K562 (cell line): ENCODE measurements around the gene CLTB. TPM values are rescaled to one million over a fixed set of nuclear protein-coding genes. Genes with fewer than 3 reads are reported as not detected.

Experiments
- BRCA1 ChIP-seq, 2 experiments: fragments of 450-650 bp in 1 of 2; sonication (generic) in 1 of 2; formaldehyde crosslinking in 1 of 2; IDR thresholded peaks; 2 replicates each; pipeline versions ENCODE4 v1.5.0 to v1.6.1; 2017 to 2020; ENCODE audit warnings: mild to moderate bottlenecking in 1 of 2, missing genetic modification reagents in 1 of 2
- FOXA1 ChIP-seq: fragments of 450-650 bp; IDR thresholded peaks from 2 replicates; pipeline ENCODE4 v1.6.1; 2016; ENCODE audit warnings: mild to moderate bottlenecking, borderline replicate concordance
- HCFC1 ChIP-seq: IDR thresholded peaks from 2 replicates; pipeline ENCODE4 v1.6.1; 2012; ENCODE audit warnings: low read depth, low read length, improper control_type of control experiment
- NR3C1 ChIP-seq: sonication (generic); formaldehyde crosslinking; IDR thresholded peaks from 2 replicates; pipeline ENCODE4 v1.8.1; 2022; ENCODE audit warnings: missing genetic modification reagents
- NR4A1 ChIP-seq, 2 experiments: fragments of 250-450 bp in 1 of 2; fragments of 450-650 bp in 1 of 2; sonication (Bioruptor Pico) in 1 of 2; IDR thresholded peaks; 2 replicates each; pipeline versions ENCODE4 v1.4.0 to v1.6.1; 2016 to 2020; ENCODE audit warnings: mild to moderate bottlenecking in 2 of 2, missing compliant biosample characterization in 1 of 2, missing genetic modification characterization in 1 of 2, moderate library complexity in 1 of 2
- SIN3B ChIP-seq: fragments of 450-650 bp; IDR thresholded peaks from 2 replicates; pipeline ENCODE4 v1.6.1; 2017; ENCODE audit warnings: low read depth, mild to moderate bottlenecking, moderate library complexity
- ZC3H8 ChIP-seq: fragments of 450-650 bp; IDR thresholded peaks from 2 replicates; pipeline ENCODE4 v1.6.1; 2017
- ZFX ChIP-seq: sonication (generic); formaldehyde crosslinking; IDR thresholded peaks from 2 replicates; pipeline ENCODE4 v1.8.0; 2022; ENCODE audit warnings: mild to moderate bottlenecking, missing genetic modification reagents, moderate library complexity
- ZNF253 ChIP-seq: fragments of 250-450 bp; sonication (Bioruptor Pico); conservative IDR thresholded peaks from 2 replicates; pipeline ENCODE4 v1.6.1; 2021; ENCODE audit warnings: mild to moderate bottlenecking
- ZNF316 ChIP-seq: fragments of 450-650 bp; IDR thresholded peaks from 2 replicates; pipeline ENCODE4 v1.6.1; 2016
- ZNF584 ChIP-seq: fragments of 200-800 bp; sonication (Bioruptor generic); IDR thresholded peaks from 2 replicates; pipeline ENCODE4 v1.6.1; 2016; ENCODE audit warnings: low read depth, mild to moderate bottlenecking, missing genetic modification characterization, missing compliant biosample characterization
- polyA plus RNA-seq, 8 experiments: library from polyadenylated mRNA; depleted of rRNA in 4 of 8; stranded (reverse) in 5 of 8; unstranded in 3 of 8; fragments of >200 nt; fragmentation: Nextera tagmentation in 2 of 8; fragmentation: Illumina TruSeq in 1 of 8; extraction: Ambion mirVana in 2 of 8; extraction: Trizol in 1 of 8; gene quantifications; 2 replicates each; pipeline versions ENCODE4 v1.2.1 to v1.2.3, GENCODE V29; 2011 to 2014; ENCODE audit warnings: inconsistent platforms in 1 of 8, missing spikeins in 1 of 8
- total RNA-seq, 7 experiments: library from RNA; depleted of rRNA in 6 of 7; stranded (reverse); fragments of >200 nt in 6 of 7; fragmentation: Illumina TruSeq in 2 of 7; extraction: Trizol in 2 of 7; gene quantifications; 2 replicates each; pipeline versions ENCODE4 v1.2.1 to v1.2.3, GENCODE V29; 2011 to 2021; ENCODE audit warnings: low replicate concordance in 1 of 7
- TF ChIP-seq, protein P1 (sequence below), 2 experiments: fragments of 450-650 bp; IDR thresholded peaks; 2 replicates each; pipeline ENCODE4 v1.6.1; 2016; ENCODE audit warnings: mild to moderate bottlenecking in 2 of 2, borderline replicate concordance in 1 of 2, low read depth in 1 of 2, moderate library complexity in 1 of 2
- TF ChIP-seq, protein P2 (sequence below): fragments of 250-450 bp; sonication (Bioruptor Pico); IDR thresholded peaks from 2 replicates; pipeline ENCODE4 v1.8.0; 2022; ENCODE audit warnings: inconsistent platforms, mild to moderate bottlenecking, moderate library complexity, borderline replicate concordance
- TF ChIP-seq, protein P3 (sequence below): fragments of 450-650 bp; conservative IDR thresholded peaks from 2 replicates; pipeline ENCODE4 v1.6.1; 2016; ENCODE audit warnings: missing genetic modification characterization, low read depth, mild to moderate bottlenecking, missing compliant biosample characterization, moderate library complexity
- TF ChIP-seq, protein P4 (sequence below): fragments of 250-450 bp; sonication (Bioruptor Pico); IDR thresholded peaks from 2 replicates; pipeline ENCODE4 v1.4.0; 2020; ENCODE audit warnings: borderline replicate concordance

CLTB gene
- total and polyA plus RNA-seq, 9 of the 15 experiments (the other 6 are each of a cell fraction or from before 2014, with no cell fraction given) = 1.8 to 117 (median 39.0) TPM

DNA sequence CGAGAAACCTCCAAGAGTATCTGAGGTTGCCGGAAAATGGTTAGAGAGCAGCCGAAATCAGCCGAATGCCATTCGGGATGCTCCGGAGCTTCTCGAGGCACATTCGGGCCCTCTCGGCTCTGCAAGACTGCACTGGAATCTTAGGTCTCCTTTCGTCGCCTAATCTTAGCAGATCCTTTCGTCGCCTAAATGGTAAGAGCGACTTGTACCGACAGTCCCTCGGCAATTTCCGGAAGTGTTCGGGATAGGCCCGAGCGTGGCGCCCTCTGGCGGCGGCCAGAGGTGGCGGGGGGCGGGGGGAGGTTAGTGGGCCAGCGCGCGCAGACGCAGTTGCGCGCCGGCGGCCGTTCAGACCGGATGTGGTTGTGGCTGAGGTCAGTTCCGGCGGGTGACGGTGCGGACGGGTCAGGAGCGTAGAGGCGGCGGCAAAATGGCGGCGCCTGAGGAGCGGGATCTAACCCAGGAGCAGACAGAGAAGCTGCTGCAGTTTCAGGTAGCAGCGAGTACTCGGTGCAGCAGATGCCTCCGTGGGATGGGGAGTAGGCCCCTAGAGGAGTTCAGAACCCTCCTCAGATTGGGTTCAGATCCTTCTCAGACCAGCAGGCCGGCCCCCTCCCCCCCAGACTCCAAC is 31.8 kb upstream of the CLTB start, which contains the start of gene FAF2 (continued):
- TF ChIP-seq, protein P1, sequence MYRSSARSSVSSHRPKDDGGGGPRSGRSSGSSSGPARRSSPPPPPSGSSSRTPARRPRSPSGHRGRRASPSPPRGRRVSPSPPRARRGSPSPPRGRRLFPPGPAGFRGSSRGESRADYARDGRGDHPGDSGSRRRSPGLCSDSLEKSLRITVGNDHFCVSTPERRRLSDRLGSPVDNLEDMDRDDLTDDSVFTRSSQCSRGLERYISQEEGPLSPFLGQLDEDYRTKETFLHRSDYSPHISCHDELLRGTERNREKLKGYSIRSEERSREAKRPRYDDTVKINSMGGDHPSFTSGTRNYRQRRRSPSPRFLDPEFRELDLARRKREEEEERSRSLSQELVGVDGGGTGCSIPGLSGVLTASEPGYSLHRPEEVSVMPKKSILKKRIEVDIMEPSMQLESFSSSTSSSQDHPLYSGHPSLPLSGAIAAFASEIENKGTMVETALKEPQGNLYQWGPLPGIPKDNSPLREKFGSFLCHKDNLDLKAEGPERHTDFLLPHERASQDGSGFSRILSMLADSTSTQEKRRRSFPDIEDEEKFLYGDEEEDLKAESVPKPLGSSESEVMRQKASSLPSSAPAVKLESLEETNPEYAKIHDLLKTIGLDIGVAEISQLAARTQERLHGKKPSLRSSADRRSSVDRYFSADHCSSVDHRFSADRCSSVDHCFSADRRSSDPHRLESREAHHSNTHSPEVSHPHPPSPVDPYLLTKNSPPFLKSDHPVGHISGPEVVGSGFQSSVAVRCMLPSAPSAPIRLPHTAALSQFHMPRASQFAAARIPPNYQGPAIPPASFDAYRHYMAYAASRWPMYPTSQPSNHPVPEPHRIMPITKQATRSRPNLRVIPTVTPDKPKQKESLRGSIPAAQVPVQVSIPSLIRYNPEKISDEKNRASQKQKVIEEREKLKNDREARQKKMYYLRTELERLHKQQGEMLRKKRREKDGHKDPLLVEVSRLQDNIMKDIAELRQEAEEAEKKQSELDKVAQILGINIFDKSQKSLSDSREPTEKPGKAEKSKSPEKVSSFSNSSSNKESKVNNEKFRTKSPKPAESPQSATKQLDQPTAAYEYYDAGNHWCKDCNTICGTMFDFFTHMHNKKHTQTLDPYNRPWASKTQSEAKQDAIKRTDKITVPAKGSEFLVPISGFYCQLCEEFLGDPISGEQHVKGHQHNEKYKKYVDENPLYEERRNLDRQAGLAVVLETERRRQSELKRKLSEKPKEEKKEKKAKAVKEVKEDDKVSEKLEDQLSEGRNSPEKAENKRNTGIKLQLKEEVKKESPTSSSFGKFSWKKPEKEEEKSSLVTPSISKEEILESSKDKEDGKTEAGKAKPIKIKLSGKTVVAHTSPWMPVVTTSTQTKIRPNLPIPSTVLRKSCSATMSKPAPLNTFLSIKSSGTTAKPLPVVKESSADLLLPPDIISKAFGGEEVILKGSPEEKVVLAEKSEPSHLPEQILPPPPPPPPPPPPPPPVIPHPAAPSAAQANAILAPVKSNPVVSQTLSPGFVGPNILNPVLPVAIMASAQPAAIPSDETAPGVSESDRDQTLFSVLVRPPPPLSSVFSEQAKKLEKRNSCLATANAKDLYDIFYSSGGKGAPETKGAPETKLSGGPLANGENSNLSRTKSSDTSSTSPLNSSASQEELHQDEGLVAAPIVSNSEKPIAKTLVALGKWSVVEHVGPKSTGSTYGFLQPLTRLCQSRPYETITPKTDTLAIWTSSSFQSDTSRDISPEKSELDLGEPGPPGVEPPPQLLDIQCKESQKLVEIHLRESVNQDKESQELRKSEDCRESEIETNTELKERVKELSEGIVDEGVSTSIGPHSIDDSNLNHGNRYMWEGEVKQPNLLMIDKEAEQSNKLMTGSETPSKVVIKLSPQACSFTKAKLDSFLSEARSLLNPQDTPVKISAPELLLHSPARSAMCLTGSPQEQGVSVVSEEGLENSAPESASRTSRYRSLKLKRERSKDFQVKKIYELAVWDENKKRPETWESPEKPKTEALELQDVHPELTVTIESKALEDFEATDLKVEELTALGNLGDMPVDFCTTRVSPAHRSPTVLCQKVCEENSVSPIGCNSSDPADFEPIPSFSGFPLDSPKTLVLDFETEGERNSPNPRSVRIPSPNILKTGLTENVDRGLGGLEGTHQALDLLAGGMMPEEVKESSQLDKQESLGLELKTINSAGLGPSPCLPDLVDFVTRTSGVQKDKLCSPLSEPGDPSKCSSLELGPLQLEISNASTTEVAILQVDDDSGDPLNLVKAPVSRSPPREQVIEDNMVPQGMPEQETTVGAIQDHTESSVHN (IDR thresholded peaks at IDR 0.05; ENCODE audit: borderline replicate concordance in 1 of 2, low read depth in 1 of 2) = no peak
- TF ChIP-seq FOXA1 (no peak), ZC3H8 (no peak), NR3C1 (CRISPR knock-in tag) (no peak), NR4A1 (CRISPR knock-in tag; IDR thresholded peaks at IDR 0.05) (no peak), NR4A1 (tag; IDR thresholded peaks at IDR 0.05) (no peak), ZNF316 (no peak), ZFX (CRISPR knock-in tag) (peak; percentile 89), ZNF253 (CRISPR knock-in tag) (no peak), HCFC1 (peak; percentile 69), ZNF584 (CRISPR knock-in tag) (no peak), SIN3B (peak; percentile 82), BRCA1 (IDR thresholded peaks at IDR 0.05) (no peak), BRCA1 (CRISPR knock-in tag; IDR thresholded peaks at IDR 0.05) (no peak)
- TF ChIP-seq, protein P2, sequence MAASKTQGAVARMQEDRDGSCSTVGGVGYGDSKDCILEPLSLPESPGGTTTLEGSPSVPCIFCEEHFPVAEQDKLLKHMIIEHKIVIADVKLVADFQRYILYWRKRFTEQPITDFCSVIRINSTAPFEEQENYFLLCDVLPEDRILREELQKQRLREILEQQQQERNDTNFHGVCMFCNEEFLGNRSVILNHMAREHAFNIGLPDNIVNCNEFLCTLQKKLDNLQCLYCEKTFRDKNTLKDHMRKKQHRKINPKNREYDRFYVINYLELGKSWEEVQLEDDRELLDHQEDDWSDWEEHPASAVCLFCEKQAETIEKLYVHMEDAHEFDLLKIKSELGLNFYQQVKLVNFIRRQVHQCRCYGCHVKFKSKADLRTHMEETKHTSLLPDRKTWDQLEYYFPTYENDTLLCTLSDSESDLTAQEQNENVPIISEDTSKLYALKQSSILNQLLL (CRISPR knock-in tag) = no peak
- TF ChIP-seq, protein P3, sequence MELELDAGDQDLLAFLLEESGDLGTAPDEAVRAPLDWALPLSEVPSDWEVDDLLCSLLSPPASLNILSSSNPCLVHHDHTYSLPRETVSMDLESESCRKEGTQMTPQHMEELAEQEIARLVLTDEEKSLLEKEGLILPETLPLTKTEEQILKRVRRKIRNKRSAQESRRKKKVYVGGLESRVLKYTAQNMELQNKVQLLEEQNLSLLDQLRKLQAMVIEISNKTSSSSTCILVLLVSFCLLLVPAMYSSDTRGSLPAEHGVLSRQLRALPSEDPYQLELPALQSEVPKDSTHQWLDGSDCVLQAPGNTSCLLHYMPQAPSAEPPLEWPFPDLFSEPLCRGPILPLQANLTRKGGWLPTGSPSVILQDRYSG (tag) = no peak
- TF ChIP-seq, protein P4, sequence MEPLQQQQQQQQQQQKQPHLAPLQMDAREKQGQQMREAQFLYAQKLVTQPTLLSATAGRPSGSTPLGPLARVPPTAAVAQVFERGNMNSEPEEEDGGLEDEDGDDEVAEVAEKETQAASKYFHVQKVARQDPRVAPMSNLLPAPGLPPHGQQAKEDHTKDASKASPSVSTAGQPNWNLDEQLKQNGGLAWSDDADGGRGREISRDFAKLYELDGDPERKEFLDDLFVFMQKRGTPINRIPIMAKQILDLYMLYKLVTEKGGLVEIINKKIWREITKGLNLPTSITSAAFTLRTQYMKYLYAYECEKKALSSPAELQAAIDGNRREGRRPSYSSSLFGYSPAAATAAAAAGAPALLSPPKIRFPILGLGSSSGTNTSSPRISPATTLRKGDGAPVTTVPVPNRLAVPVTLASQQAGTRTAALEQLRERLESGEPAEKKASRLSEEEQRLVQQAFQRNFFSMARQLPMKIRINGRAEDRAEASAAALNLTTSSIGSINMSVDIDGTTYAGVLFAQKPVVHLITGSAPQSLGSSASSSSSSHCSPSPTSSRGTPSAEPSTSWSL (CRISPR knock-in tag) = no peak
